Measurements from ENCODE around the gene FAM228A.
"Not testable (repeated sequence)": the region's sequence is repeated elsewhere in the genome, so short reads cannot be mapped to it uniquely, and the experiment has no call there.

FAM228A gene
- 0 to 0.14 reads per million in 2 donors for total RNA-seq

DNA sequence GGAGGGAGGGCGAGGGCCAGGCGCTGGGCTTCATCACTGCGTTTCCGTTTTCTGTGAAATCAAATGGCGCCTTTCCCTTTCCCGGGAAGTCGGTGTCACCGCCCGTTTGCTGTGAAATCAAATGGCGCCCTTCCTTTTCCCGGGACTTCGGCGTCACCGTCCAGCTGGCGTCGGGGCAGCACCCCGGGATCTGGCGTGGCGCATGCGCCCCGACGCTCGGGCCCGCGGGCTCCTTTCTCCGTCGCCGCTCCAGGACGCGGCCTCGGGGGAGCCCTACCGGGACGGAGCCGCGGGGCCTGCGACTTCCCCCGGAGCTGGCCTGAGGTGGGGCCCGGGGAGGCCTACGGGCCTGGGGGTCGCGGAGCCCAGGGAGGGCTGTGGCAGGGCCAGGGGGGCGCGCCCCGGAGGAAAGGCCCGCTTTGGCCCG, at the start of gene FAM228A:
TSS of gene FAM228A (plus strand) at position 203 of the 427 bp plus-strand sequence. CDS start 428 bp downstream, outside the sequence.
- DNase-seq, result no peak

GRCh38 chr2:24125956-24126355, 48.9 kb upstream of the FAM228A start:
- DNase-seq, result no peak

GRCh38 chr2:24132543-24132942, 42.3 kb upstream of the FAM228A start:
- DNase-seq, result no peak

DNA sequence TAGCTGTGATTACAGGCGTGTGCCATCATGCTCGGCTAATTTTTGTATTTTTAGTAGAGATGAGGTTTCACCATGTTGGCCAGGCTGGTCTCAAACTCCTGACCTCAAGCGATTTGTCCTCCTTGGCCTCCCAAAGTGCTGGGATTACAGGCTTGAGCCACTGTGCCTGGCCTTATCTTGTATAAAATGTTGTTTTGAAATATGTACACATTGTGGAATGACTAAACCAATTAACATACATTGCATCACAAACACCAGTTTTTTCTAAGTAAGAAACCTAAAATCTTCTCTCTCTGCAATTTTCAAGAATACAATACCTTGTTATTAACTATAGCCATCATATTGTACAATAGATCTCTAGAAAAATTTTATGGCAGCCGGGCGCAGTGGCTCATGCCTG, 34.5 kb upstream of the FAM228A start:
- DNase-seq, result not testable (repeated sequence)

- no peak for DNase-seq
These were observed 27.5 kb upstream of the FAM228A start for GRCh38 chr2:24147364-24147763.

- DNase-seq, result no peak
These were observed 22.2 kb upstream of the FAM228A start for GRCh38 chr2:24152413-24153197.

GRCh38 chr2:24153478-24153877, 21.4 kb upstream of the FAM228A start:
- DNase-seq, result no peak

GRCh38 chr2:24158131-24158530, 16.7 kb upstream of the FAM228A start:
- no peak for DNase-seq

- no peak for DNase-seq
These were observed 15.1 kb upstream of the FAM228A start for GRCh38 chr2:24159708-24160107.

DNA sequence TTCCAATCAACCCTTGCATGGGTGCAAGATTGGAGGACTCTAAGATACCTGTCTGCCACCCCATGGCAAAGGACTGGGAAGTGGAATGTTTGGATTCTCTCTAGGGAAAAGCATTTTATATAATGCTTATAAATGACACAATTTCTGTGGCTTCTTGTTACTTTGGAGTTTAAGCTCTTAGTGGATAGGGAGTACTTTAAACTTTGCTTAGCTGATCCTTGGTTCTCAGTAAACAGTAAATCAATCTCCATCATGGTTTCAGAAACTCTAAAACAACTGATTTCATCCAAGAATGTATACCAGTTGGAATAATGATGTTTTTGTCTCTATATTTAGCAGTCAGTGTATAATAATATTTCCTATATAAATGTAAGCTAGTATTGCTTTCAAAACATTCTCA, 14.1 kb upstream of the FAM228A start:
- DNase-seq, result no peak

- DNase-seq, result no peak
These were observed 12.4 kb upstream of the FAM228A start for GRCh38 chr2:24162494-24162893.

DNA sequence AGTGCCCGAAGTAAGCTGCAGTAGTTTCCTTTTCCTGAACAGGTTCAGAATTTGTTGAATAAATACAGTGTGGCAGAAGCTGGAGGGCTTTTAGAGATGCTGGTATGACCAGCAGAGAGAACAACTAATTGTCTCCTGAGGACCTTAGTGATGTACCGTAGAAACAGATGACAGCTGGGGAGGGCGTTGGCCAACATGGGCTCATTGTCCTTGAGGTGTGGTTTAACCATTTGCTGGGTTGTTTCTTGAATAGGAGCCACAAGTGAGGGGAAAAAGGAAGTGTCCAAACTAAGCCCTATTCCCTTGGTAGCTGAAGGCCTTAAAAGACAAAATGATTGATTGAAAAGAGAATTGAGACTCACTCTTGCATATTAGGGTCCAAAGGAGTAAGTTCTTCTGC, 11.7 kb upstream of the FAM228A start:
- no peak for DNase-seq

- DNase-seq, result no peak
These were observed 11.3 kb upstream of the FAM228A start for GRCh38 chr2:24163601-24164000.

GRCh38 chr2:24164416-24164973, 10.4 kb upstream of the FAM228A start:
- peak; percentile 5 for DNase-seq

- no peak for DNase-seq
These were observed 5.8 kb upstream of the FAM228A start for GRCh38 chr2:24169023-24169422.

DNA sequence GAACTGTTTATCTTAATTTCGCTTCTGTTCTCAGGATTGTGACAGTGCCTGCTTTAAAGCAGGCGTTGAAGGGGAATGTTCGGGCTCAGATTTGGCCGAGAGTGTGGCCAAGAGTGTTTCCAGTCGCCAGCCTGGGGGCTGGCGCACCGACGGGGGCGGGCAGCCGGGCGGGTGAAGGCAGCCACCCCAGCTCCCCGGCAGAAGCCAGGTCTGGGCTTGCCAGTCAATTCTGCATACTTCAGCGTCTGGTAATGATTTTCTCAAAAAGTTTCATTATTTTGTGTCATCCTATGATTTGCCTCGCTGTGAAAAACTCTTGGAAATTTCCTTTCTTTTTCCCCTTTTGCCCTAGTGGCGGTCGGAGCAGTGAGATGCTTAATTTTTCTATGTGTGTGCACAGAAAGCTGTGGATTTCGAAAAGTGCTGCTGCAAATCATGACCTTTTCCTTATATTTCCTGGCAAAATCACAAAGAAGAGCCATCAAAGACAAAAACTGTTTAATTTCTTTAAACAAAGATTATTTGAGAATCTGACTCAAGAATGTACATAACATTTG, 856 bp downstream of the FAM228A start:
- DNase-seq, result no peak

GRCh38 chr2:24176326-24176725, 1.5 kb downstream of the FAM228A start:
- no peak for DNase-seq

GRCh38 chr2:24179683-24180082, 4.8 kb downstream of the FAM228A start:
- no peak for DNase-seq

DNA sequence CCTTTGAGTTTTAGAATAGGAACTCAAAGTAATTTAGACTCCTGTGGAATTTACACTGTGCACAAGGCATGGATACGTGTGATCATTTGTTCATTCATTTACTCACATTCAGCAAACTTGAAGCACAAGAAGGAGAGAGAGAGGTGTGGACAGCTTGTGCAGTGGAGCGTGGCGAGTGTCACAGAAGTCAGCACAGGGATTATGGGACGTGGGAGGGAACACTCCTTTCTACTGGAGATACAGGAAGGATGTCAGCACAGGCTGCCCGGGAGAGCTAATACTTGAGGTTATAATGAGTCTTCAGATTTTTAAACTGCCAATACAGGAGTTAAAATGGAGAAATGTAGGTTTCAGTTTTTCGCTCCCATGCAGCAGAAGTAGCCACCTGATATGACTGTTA, 7.0 kb downstream of the FAM228A start:
- no peak for DNase-seq

DNA sequence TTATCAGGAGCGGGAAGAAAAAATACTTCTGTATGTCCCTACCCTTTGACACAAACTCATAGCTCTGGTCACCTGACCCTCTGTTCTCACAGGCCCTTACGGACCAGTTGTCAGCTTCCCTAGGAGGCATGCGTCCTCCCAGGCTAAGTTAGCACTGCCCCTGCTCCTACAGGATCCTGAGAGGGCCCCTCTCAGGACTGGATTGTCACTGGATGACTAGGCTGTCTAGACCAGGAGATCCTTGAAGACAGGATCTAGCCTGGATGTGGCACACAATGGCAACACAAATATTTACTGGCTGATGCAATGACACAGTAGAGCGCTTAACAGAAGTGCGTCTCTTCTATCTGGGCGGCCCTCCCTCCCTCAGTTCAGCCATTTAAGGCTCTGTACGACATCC, 7.7 kb downstream of the FAM228A start:
- no peak for DNase-seq

DNA sequence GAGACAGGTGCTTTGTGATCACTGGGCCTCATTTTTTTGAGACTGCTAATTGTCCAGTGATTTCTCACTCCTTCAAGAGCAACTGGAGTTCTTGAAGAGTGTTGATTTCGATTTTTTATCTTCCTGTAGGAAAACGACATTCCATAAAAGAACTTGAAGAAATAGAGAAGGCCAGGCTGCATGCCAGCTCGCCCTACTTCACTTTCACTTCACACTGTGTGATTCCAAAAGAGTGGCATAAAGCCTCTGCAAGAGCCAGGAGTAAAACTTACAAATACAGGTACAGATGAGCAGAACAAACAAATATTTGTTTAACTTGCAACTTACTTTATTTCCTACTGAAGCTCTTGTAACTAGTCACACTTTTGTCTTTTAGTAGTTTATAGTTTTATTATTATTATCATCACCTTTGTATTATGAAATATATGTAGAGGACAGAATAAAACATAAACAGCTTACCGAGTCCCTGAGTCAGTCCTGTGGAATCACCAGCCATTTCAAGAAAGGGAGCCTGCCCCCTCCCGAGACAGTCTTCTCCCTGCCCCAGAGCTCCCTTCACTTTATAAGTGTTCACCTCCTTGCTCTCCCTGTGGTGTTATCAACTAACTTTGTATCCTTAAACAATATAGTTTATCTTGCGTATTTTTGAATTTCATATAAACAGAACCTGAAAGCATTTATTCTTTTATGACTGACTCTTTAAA, 8.7 kb downstream of the FAM228A start:
- no peak for DNase-seq

DNA sequence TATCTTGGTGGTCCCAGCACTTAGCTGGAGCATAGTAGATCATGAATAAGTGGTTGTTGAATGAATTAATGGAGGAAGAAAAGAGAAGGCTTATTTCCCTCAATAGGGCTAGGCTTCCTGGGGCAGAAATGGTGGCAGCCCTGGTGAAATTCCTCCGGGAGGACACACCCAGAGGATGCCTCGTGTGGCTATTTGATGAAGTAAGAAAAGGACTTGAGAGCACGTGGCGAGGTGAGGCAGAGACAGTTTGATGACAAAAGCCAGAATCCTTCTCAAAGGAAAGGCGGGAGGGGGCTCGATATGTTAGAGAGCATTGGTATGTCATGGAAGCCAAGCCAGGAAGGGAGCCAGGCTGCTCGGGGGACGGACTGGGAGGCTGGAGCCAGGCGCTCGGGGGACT, 14.7 kb downstream of the FAM228A start:
- DNase-seq, result no peak

DNA sequence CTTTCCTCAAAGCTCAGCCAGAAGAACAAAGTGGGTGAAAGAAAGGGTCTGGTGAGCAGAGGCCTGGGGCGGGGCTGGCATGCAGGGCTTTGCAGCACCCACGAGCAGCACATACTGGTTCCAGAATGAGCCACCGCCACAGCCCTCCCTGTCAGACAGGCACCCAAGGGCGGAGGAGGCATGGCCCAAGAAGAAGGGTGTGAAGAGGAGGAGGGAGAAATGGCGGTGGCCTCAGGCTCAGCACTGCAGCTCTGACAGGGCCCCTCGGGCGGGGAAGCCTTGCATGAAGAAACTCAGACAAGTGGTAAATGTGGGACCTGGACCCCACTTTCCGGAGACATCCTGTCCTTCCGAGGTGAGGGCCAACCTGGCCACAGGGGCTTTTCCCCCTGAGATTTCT, 15.7 kb downstream of the FAM228A start:
- DNase-seq, result no peak

GRCh38 chr2:24191156-24191555, 16.3 kb downstream of the FAM228A start:
- DNase-seq, result no peak
